ENCODE measurements around the gene LAMA4.

DNA sequence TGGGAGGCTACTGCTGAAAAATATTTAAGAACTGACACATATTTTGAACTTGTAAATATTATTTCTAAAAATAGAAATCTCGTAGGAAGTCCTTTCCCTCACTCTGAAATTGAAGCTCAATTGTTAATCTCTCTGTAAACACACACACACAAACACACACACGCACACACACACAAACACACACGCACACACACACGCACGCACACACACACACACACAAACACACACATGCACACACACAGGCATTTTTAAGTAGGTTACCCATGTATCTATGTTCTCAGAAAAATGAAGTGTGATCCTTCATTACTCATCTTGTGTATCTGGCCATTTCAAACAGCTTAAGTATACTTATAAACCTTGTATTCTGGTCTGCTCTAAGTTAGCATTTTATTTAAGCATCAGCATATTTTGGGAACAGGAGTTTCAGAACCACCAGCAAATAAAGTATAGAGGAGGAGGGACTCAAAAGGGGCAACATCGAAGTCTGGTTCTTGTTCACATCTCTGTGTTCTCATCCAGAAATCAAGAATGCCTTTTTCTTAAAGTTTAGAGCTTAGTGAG lies 188.9 kb downstream of the LAMA4 start:
- TF ChIP-seq, protein P1, sequence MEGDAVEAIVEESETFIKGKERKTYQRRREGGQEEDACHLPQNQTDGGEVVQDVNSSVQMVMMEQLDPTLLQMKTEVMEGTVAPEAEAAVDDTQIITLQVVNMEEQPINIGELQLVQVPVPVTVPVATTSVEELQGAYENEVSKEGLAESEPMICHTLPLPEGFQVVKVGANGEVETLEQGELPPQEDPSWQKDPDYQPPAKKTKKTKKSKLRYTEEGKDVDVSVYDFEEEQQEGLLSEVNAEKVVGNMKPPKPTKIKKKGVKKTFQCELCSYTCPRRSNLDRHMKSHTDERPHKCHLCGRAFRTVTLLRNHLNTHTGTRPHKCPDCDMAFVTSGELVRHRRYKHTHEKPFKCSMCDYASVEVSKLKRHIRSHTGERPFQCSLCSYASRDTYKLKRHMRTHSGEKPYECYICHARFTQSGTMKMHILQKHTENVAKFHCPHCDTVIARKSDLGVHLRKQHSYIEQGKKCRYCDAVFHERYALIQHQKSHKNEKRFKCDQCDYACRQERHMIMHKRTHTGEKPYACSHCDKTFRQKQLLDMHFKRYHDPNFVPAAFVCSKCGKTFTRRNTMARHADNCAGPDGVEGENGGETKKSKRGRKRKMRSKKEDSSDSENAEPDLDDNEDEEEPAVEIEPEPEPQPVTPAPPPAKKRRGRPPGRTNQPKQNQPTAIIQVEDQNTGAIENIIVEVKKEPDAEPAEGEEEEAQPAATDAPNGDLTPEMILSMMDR (IDR thresholded peaks at IDR 0.05), result no peak
- TF ChIP-seq EP300 (IDR thresholded peaks at IDR 0.05), result no peak
- no peak for TF ChIP-seq POLR2A (IDR thresholded peaks at IDR 0.05)
